Thoracic aorta (tissue), 2 donors: ENCODE measurements around the gene TREM2. TPM values are rescaled to one million over a fixed set of nuclear protein-coding genes. Genes with fewer than 3 reads are reported as not detected.

ENCODE experiments used
- ATAC-seq: fragments of 150-250 bp; one replicate; pipeline ENCODE4 v1.8.0; 2017; ENCODE audit warnings: low read depth; ENCODE audit not compliant: insufficient number of reproducible peaks, low FRiP score
- DNase-seq: peaks from one replicate; pipeline ENCODE4 v3.0.0-alpha.2; 2020; ENCODE audit warnings: low spot score
- H3K27ac ChIP-seq, 2 donors: fragments of 200-600 bp; sonication (generic); 1 replicate in 1 of 2; 2 replicates in 1 of 2; pipeline ENCODE4 v1.5.1; 2016; ENCODE audit warnings: mild to moderate bottlenecking in 2 of 2, moderate library complexity in 2 of 2
- H3K27me3 ChIP-seq: fragments of 200-600 bp; sonication (generic); replicated peaks from 2 replicates; pipeline ENCODE4 v1.6.0; 2016; ENCODE audit warnings: mild to moderate bottlenecking; ENCODE audit not compliant: insufficient read depth
- H3K36me3 ChIP-seq: fragments of 200-600 bp; sonication (generic); one replicate; pipeline ENCODE4 v1.5.1; 2016
- H3K4me1 ChIP-seq, 2 donors: fragments of 200-600 bp; sonication (generic); 1 replicate in 1 of 2; 2 replicates in 1 of 2; pipeline versions ENCODE4 v1.5.1 to v1.6.0; 2016; ENCODE audit warnings: low read depth in 2 of 2, mild to moderate bottlenecking in 1 of 2; ENCODE audit not compliant: control insufficient read depth in 1 of 2
- H3K4me3 ChIP-seq: fragments of 200-600 bp; sonication (generic); 2 replicates; pipeline ENCODE4 v1.5.1; 2016; ENCODE audit warnings: mild to moderate bottlenecking
- H3K9me3 ChIP-seq: fragments of 200-600 bp; sonication (generic); 2 replicates; pipeline ENCODE4 v1.5.1; 2016
- CTCF ChIP-seq: fragments of 200-600 bp; sonication (generic); IDR thresholded peaks from one replicate; pipeline ENCODE4 v1.5.1; 2019; ENCODE audit warnings: antibody characterized with exemption
- total RNA-seq, 2 donors: library from RNA; depleted of rRNA; stranded (reverse); fragments of >200 nt; gene quantifications; one replicate each; pipeline versions ENCODE4 v1.1.0 to v1.2.3, GENCODE V29; 2016

Gene TREM2
- total RNA-seq, 2 donors from 2014 or later = 9.8 to 16.5 TPM

- TF ChIP-seq CTCF = no peak
- Histone ChIP-seq H3K36me3 (no peaks in the 10 kb centered on the region), H3K27me3 (no peaks in the 10 kb centered on the region), H3K4me3 (no peak overlapping the region), H3K4me1 (no peaks in the 10 kb centered on the region), H3K9me3 (no peaks in the 10 kb centered on the region), H3K27ac (no peak overlapping the region)
- no peak for DNase-seq
- no peak for ATAC-seq
These were observed 1.7 kb upstream of the TREM2 start for GRCh38 chr6:41164551-41165120.

- Histone ChIP-seq H3K4me3 (no peak overlapping the region), H3K27ac (no peak overlapping the region), H3K36me3 (no peaks in the 10 kb centered on the region), H3K27me3 (no peaks in the 10 kb centered on the region), H3K9me3 (no peaks in the 10 kb centered on the region), H3K4me1 (no peaks in the 10 kb centered on the region)
- ATAC-seq (no peak), DNase-seq (no peak)
- no peak for TF ChIP-seq CTCF
These were observed 452 bp upstream of the TREM2 start for GRCh38 chr6:41163419-41163717.

GRCh38 chr6:41161851-41162552 lies 914 bp downstream of the TREM2 start:
- Histone ChIP-seq H3K9me3 (no peaks in the 10 kb centered on the region), H3K4me1 (no peaks in the 10 kb centered on the region), H3K27me3 (no peaks in the 10 kb centered on the region), H3K4me3 (peak overlapping the region; percentile 45), H3K27ac (no peak overlapping the region), H3K36me3 (no peaks in the 10 kb centered on the region)
- no peak for TF ChIP-seq CTCF
- ATAC-seq (no peak), DNase-seq (no peak)

- DNase-seq (no peak), ATAC-seq (no peak)
- Histone ChIP-seq H3K27ac (no peak overlapping the region), H3K4me3 (no peak overlapping the region), H3K36me3 (no peaks in the 10 kb centered on the region), H3K4me1 (no peaks in the 10 kb centered on the region), H3K27me3 (no peaks in the 10 kb centered on the region), H3K9me3 (no peaks in the 10 kb centered on the region)
- TF ChIP-seq CTCF = no peak
These were observed 1.5 kb downstream of the TREM2 start for GRCh38 chr6:41161380-41161779.

GRCh38 chr6:41160933-41161332 lies 2.0 kb downstream of the TREM2 start:
- no peak for TF ChIP-seq CTCF
- Histone ChIP-seq H3K4me3 (no peak overlapping the region), H3K9me3 (no peaks in the 10 kb centered on the region), H3K27ac (no peak overlapping the region), H3K27me3 (no peaks in the 10 kb centered on the region), H3K4me1 (no peaks in the 10 kb centered on the region), H3K36me3 (no peaks in the 10 kb centered on the region)
- ATAC-seq (no peak), DNase-seq (no peak)
